NK-92 (cell line): Measurements from ENCODE around the gene SMG1.
"Not testable (repeated sequence)": the region's sequence is repeated elsewhere in the genome, so short reads cannot be mapped to it uniquely, and the experiment has no call there.

Experiments
- DNase-seq: peaks from one replicate; lab custom pipeline; 2025; ENCODE audit not compliant: unreplicated experiment; lab: John Stamatoyannopoulos, UW

The SMG1 gene

DNA sequence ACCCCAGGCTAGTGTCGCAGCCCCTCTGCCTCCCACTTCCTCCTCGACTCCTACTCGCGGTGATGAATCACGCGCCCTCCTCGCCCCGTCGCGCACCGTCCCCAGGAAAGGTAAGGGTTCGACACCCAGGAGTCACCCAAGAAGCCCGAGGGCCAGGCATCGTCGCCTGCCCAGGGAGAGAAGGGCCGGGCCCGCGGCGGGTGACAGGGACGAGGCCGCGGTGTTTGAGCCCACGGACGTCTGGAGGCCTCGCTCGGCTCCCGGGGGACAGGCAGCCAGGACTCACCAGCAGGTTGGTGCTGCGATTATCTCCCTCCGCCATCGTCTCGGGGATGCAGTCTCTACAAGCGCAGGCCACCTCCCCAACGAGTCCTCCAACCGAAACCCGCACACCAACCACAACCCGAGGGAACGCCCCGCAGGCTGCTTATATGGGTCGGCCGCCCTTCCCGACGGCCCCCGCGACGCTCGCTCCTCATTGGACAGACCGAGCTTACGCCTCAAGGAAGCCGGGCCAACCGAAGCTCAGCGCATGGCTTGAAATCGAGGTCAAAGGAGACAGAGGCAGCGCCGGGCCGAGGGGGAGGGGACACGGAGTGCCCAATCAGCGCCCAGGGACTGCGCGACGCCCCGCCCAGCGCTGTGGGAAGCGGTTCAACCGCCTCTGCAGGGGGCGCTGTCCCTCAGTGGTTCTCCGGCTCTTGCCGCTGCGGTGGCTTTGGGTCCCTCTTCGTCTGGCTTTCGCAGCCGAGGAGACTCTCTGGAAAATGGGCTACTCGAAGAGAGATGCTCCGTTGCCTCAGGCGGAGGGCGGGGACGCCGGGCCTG is 124.8 kb downstream of the SMG1 start, which contains the start of gene ARL6IP1:
TSS of gene ARL6IP1 (minus strand) at position 405 of the 828 bp plus-strand sequence. CDS start at position 322, 83 bp downstream.
- peak; percentile 78 for DNase-seq

- DNase-seq = no peak
These were observed 125.4 kb downstream of the SMG1 start for GRCh38 chr16:18800775-18801144.

GRCh38 chr16:18800293-18800692 is 125.9 kb downstream of the SMG1 start:
- DNase-seq = no peak

DNA sequence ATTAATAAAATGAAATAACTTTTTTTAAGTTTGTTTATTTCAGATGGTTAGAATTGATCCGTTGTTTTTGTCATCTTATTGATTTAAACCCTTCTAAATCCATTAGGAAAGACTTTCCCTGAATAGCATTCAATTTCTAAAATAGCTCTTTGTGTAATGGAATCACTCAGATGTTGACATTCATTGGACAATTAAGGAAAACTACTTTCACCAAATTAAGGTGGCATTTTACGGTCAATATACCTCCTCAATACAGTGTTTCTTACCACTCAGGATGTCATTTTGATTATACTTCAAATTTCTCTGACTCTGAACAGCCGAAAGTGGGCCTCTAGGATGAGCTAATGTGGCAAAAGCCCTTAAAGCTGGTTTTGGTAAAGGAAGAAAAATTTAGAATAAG is 126.7 kb downstream of the SMG1 start:
- no peak for DNase-seq

DNA sequence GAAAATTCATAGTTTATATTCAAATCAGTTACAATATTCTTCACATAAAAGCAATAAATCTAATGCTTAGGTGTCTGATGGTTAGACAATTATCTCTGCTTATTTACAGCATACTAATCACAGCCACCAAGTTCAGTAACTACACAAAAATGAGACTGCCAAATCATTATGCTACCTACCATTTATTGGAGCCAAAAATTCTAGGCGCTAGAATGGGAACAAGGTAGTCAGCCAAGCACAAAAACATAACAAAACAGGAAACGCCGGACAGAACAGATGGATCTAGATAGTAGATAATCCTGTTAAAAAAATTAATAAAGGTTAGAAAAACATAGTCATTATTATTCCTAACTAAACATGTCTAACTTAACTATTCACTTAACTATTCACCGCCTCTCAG is 128.5 kb downstream of the SMG1 start:
- no peak for DNase-seq

- no peak for DNase-seq
These were observed 129.8 kb downstream of the SMG1 start for GRCh38 chr16:18796377-18796776.

DNA sequence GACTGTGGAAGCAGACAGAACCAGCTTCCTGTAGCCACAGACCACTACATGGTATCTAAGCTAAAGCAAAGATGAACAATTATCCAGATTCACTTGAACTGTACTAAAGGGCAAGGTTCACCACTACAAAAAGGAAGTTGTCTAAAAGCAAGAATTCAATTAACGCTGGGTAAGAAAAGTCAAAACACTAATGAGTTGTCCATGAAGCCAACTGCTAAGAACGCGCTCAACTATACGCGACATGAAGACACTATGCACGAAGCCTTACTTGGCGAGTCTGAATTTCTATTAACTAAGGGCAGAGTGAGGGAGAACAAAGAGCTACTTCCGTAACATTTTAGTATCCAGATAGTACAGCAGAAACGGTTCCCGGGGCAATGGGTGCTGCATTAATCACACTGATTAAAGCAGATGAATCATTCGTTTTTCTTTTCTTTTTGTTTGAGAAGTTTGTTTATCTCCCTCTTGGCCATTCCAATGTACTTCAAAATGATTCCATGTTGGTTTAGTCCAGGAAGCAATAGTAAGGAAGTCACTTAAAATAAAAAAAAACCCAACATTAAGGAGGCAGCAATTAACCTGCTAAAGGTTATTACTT is 133.3 kb downstream of the SMG1 start:
- no peak for DNase-seq

- DNase-seq = peak; percentile 61
These were observed 136.1 kb downstream of the SMG1 start, which contains the start of gene RPS15A for GRCh38 chr16:18789850-18790706. RPS15A (minus strand) TSS chr16:18790334; CDS start chr16:18789113, 1,221 bp downstream.

DNA sequence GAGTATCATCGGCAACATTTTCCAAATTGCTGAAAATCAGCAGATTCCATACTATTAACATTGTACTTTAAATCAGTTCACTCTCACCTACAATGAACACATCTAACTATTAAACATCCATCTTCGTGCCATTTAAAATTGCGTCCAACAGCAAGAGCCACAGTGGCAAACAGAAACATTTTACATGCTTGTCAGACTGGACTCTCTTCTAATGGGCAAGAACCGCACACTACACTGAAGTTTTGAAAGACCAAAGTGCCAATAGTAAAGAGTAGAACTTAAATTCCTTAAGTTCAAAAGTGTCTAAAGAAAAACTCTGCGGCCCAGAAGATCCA is 136.7 kb downstream of the SMG1 start:
- DNase-seq = no peak

GRCh38 chr16:18788828-18789514 is 137.2 kb downstream of the SMG1 start:
- no peak for DNase-seq

- DNase-seq = no peak
These were observed 141.1 kb downstream of the SMG1 start for GRCh38 chr16:18784917-18785623.

GRCh38 chr16:18783430-18784341 is 142.5 kb downstream of the SMG1 start:
- DNase-seq = no peak

DNA sequence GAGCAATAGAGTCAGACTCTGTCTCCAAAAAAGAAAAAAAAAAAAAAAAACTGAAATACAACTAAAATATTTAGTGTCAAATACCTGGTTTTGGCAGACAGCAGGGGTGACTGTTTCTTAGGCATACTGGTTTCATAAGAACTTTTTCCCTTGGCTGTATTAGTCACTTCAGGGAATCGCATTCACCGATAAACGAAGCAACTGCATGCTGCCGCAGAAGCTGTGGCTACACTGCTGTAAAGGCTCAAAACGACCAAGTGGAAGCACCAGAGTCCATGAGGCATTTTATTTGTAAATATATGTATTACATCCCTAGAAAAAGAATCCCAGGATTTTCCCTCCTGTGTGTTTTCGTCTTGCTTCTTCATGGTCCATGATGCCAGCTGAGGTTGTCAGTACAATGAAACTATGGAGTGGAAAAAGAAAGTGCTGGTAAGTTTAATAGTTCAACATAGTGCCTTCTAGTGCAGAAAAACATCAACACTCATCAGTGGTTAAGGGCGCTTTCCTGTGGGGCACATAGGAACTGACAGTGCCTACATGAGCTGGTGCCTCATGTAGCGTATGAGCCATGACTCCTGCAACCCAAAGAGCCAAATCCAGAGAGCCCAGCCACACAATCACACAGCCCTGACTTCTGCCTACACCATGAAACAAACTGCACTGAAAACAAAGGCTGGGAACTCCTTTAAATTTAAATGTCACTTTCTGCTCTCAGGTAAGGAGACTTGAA is 143.3 kb downstream of the SMG1 start:
- DNase-seq = no peak

DNA sequence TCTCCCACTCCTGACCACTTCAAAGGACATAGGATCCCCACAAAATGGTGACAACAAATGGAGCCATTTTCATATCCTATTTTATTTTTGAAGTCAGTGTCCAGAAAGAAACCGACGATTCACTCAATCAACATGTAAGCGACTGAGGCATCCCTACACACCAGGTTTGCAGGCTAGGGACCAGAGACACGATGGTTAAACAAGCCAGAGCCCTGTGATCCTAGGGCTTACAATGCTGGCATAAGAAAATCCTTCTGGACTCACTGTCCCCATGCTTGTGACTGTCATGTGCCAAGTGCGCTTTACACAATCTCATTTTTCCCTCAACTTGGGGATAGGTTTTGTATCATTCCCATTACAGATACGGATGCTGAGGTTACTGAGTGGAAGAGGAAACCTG is 145.0 kb downstream of the SMG1 start:
- DNase-seq = not testable (repeated sequence)

DNA sequence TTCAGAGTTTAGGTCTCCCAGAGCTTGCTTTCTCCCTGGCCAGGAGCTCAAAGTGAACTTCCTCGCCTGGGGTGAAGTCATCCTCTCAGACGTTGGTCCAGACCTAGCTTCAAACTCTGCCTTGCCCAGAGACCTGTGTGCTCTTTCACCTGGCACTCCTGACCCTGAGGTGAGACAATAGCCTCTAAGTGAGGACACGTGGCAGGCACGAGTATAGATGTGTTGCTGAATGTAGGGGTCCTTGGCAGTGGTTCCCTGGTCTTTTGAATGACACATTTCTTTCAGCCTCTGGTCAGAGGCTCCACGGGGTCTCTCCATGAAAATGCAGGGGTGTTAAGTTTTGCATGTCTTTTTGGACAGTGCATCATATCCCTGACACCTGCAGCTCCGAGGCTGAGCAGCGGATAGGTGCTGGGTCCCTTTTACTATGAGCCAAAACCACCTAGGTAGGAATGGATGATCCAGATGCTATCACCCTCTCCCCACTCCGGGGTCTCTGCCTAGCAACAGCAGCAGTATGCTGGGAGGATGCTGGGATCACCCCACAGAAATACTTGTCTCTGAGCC is 145.7 kb downstream of the SMG1 start:
- not testable (repeated sequence) for DNase-seq

DNA sequence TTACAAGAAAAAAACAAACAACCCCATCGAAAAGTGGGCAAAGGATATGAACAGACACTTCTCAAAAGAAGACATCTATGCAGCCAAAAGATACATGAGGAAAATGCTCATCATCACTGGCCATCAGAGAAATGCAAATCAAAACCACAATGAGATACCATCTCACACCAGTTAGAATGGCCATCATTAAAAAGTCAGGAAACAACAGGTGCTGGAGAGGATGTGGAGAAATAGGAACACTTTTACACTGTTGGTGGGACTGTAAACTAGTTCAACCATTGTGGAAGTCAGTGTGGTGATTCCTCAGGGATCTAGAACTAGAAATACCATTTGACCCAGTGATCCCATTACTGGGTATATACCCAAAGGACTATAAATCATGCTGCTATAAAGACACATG is 148.5 kb downstream of the SMG1 start:
- not testable (repeated sequence) for DNase-seq

GRCh38 chr16:18776334-18776733 is 149.9 kb downstream of the SMG1 start:
- DNase-seq = not testable (repeated sequence)

DNA sequence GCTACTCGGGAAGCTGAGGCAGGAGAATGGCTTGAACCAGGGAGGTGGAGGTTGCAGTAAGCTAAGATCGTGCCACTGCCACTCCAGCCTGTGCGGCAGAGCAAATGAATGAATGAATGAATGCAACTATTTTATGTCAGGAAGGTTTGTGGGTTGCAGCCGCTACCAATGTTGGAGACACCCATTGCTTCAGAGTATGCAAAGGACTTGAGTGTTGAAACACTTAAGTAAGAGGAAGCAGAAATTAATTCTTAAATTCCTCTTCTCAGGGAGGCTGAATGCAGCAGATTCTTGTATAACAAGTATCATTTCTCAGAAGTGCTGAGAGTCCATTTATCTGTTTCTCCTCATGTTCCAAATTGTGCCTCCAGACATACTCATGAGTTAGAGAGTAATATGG is 151.6 kb downstream of the SMG1 start:
- not testable (repeated sequence) for DNase-seq
